ENCODE data around the gene SP3. TPM values are rescaled to one million over a fixed set of nuclear protein-coding genes. Genes with fewer than 3 reads are reported as not detected.

SP3 gene
- total and polyA plus RNA-seq, 9 of the 15 experiments (the other 6 are each of a cell fraction or from before 2014, with no cell fraction given), result 12.0 to 106 (median 74.9) TPM

GRCh38 chr2:173869244-173870229 lies 95.6 kb downstream of the SP3 start:
- Histone ChIP-seq H3K4me3 (no peak overlapping the region), H3K4me1 (replicated peaks in 1 of 2; ENCODE audit: control insufficient read depth in 2 of 2, insufficient read depth in 2 of 2, low read length in 2 of 2) (peaks cover 0 to 9% of the 10 kb centered on the region in 2 experiments; a peak in 1 of 5 replicates), H3K9me3 (replicated peaks; ENCODE audit: control insufficient read depth, insufficient read depth, low read depth, low read length) (no peaks in the 10 kb centered on the region), H2AFZ (ENCODE audit: low read depth, low read length) (no peak overlapping the region), H3K27me3 (ENCODE audit: control insufficient read depth in 2 of 2, insufficient read depth in 2 of 2, low read length in 2 of 2) (peaks cover 27 to 61% of the 10 kb centered on the region in 2 experiments), H3K4me2 (ENCODE audit: insufficient read depth, low read length) (no peak overlapping the region), H4K20me1 (replicated peaks; ENCODE audit: control insufficient read depth, insufficient read depth, low read length) (no peaks in the 10 kb centered on the region), H3K79me2 (ENCODE audit: control insufficient read depth, insufficient read depth, low read length) (no peaks in the 10 kb centered on the region), H3K9ac (ENCODE audit: insufficient read depth in 1 of 2, low read depth in 2 of 2, low read length in 2 of 2) (no peak overlapping the region), H3K27ac (ENCODE audit: extremely low read depth, low read depth, low read length) (no peak overlapping the region), H3K9me1 (ENCODE audit: control insufficient read depth, insufficient read depth, low read length) (no peaks in the 10 kb centered on the region), H3K36me3 (ENCODE audit: control insufficient read depth, insufficient read depth, low read length) (no peaks in the 10 kb centered on the region)
- POLR2A ChIA-PET, result interaction anchor here (0.6 kb wide), 1 partner anchor 729 kb away, joined by 3 read pairs; no protein-coding TSS in a partner anchor
- WGBS (ENCODE audit: insufficient coverage, low coverage, missing lambda C conversion rate), result 1% methylated on average over 8 of the region's 8 CpGs
- BruUV-seq (replicated peaks), result no TSS peak
- no peak for FAIRE-seq
- intact Hi-C loops (cut with micrococcal nuclease) (no loop called here), in situ Hi-C loops (cut with MboI) (no loop called here)
- ATAC-seq, result no peak
- no peak for DNase-seq (ENCODE audit: extremely low read depth in 1 of 4, low spot score in 3 of 4)
- CTCF ChIA-PET (ENCODE audit: low intra/inter-chr PET ratio), result no interaction called here
- no peak for TF ChIP-seq ESRRA (IDR thresholded peaks at IDR 0.05; ENCODE audit: borderline replicate concordance, low read depth)
- TF ChIP-seq TCF3 (CRISPR knock-in tag; IDR thresholded peaks at IDR 0.05), result peak; percentile 31; the same call in 1 of the 2 replicates
- TF ChIP-seq PKNOX1 (IDR thresholded peaks at IDR 0.05), result peak; percentile 88
- 0 out of 2 replicates have a peak, but pooled peaks have one; percentile 37 for TF ChIP-seq NFIC (IDR thresholded peaks at IDR 0.05)
- TF ChIP-seq ZNF586 (CRISPR knock-in tag; conservative IDR thresholded peaks at IDR 0.05), result no peak
- no peak for TF ChIP-seq MAZ (CRISPR knock-in tag; conservative IDR thresholded peaks at IDR 0.05 in 1 of 2, IDR thresholded peaks at IDR 0.05 in 1 of 2)
- TF ChIP-seq PBX2 (CRISPR knock-in tag; IDR thresholded peaks at IDR 0.05; ENCODE audit: low read depth), result no peak
- peak; percentile 89 for TF ChIP-seq PBX2 (tag; conservative IDR thresholded peaks at IDR 0.05; ENCODE audit: low read depth)
- no peak for TF ChIP-seq HNRNPK (IDR thresholded peaks at IDR 0.05; ENCODE audit: low read depth, low read length, poor library complexity, severe bottlenecking)
- peak in 1 of 2 experiments; percentile 40; a peak in 1 of 4 replicates for TF ChIP-seq NRF1 (conservative IDR thresholded peaks at IDR 0.05 in 1 of 2, IDR thresholded peaks at IDR 0.05 in 1 of 2)
- TF ChIP-seq ZNF444 (CRISPR knock-in tag; IDR thresholded peaks at IDR 0.05), result no peak
- TF ChIP-seq ATF1 (CRISPR knock-in tag; IDR thresholded peaks at IDR 0.05), result no peak
- no peak for TF ChIP-seq ATF1 (tag; IDR thresholded peaks at IDR 0.05)
- no peak for TF ChIP-seq ZBTB5 (IDR thresholded peaks at IDR 0.05)

Data from K562 (cell line).